T-helper 17 cell (primary cell): ENCODE data around the gene ARHGDIG. TPM values are rescaled to one million over a fixed set of nuclear protein-coding genes. Genes with fewer than 3 reads are reported as not detected.
A peak's percentile ranks its signal among the peaks of the same experiment; 100 is the strongest.

Experiments
- ATAC-seq: fragments of 150-1000 bp; cut with Tn5 transposase; 2 replicates; pipeline ENCODE4 v1.10.0; 2021; ENCODE audit warnings: mild to moderate bottlenecking, moderate library complexity
- DNase-seq, 3 donors: peaks; one replicate each; pipeline versions ENCODE4 v3.0.0 to v3.0.0-alpha.2; 2020 to 2021
- H3K9me3 ChIP-seq: one replicate; pipeline ENCODE4 v1.7.0; 2013; ENCODE audit warnings: low read length, mild to moderate bottlenecking; ENCODE audit not compliant: control insufficient read depth, poor library complexity, severe bottlenecking
- H3K27ac Mint-ChIP-seq: one replicate; pipeline ENCODE4 v1.8.0; 2022; ENCODE audit warnings: mild to moderate bottlenecking, moderate library complexity, mixed read lengths
- H3K27me3 Mint-ChIP-seq: one replicate; pipeline ENCODE4 v1.8.0; 2022; ENCODE audit warnings: mixed read lengths
- H3K36me3 Mint-ChIP-seq: one replicate; pipeline ENCODE4 v1.8.0; 2022; ENCODE audit warnings: low read depth, mixed read lengths
- H3K4me1 Mint-ChIP-seq: one replicate; pipeline ENCODE4 v1.8.0; 2022; ENCODE audit warnings: mild to moderate bottlenecking, mixed read lengths
- H3K4me3 Mint-ChIP-seq: one replicate; pipeline ENCODE4 v1.8.0; 2022; ENCODE audit warnings: mild to moderate bottlenecking, moderate library complexity, mixed read lengths
- total RNA-seq, 4 donors: library from RNA in 2 of 4; stranded (reverse) in 2 of 4; gene quantifications; one replicate each; pipeline ENCODE4 v1.2.3 and lab custom pipeline; 2022 to 2026

Gene ARHGDIG
- total RNA-seq, 2 donors from 2014 or later, result not detected

- DNase-seq (no peak), ATAC-seq (peak; percentile 83)
- no peak overlapping the region for H3K27ac Mint-ChIP-seq
- peaks cover 5% of the 10 kb centered on the region for H3K4me1 Mint-ChIP-seq
- H3K36me3 Mint-ChIP-seq, result no peaks in the 10 kb centered on the region
- H3K9me3 ChIP-seq, result no peaks in the 10 kb centered on the region
- H3K4me3 Mint-ChIP-seq, result no peak overlapping the region
- peaks cover 7% of the 10 kb centered on the region for H3K27me3 Mint-ChIP-seq
These were observed 1.5 kb upstream of the ARHGDIG start for GRCh38 chr16:278863-279366.

- Mint-ChIP-seq H3K4me3 (peak overlapping the region; percentile 47), H3K27ac (no peak overlapping the region)
- ATAC-seq, result no peak
These were observed 860 bp upstream of the ARHGDIG start for GRCh38 chr16:279531-279930.

GRCh38 chr16:280005-280460 lies 358 bp upstream of the ARHGDIG start:
- Mint-ChIP-seq H3K36me3 (no peaks in the 10 kb centered on the region), H3K27me3 (peaks cover 7% of the 10 kb centered on the region), H3K4me3 (no peak overlapping the region), H3K4me1 (peaks cover 5% of the 10 kb centered on the region), H3K27ac (no peak overlapping the region)
- H3K9me3 ChIP-seq, result no peaks in the 10 kb centered on the region
- no peak for ATAC-seq
- DNase-seq, result no peak

More at GRCh38 chr16:279531-279930, 860 bp upstream of the ARHGDIG start:
- H3K27me3 Mint-ChIP-seq, result peaks cover 7% of the 10 kb centered on the region
- DNase-seq, result no peak
- no peaks in the 10 kb centered on the region for H3K36me3 Mint-ChIP-seq
- H3K9me3 ChIP-seq, result no peaks in the 10 kb centered on the region
- peaks cover 5% of the 10 kb centered on the region for H3K4me1 Mint-ChIP-seq

GRCh38 chr16:280991-281659 lies 734 bp downstream of the ARHGDIG start:
- ATAC-seq (no peak), DNase-seq (no peak)
- Mint-ChIP-seq H3K36me3 (no peaks in the 10 kb centered on the region), H3K4me1 (peaks cover 5% of the 10 kb centered on the region), H3K27me3 (peaks cover 7% of the 10 kb centered on the region), H3K4me3 (peak overlapping the region; percentile 33), H3K27ac (no peak overlapping the region)
- H3K9me3 ChIP-seq, result no peaks in the 10 kb centered on the region

GRCh38 chr16:281660-282255 lies 1.4 kb downstream of the ARHGDIG start:
- H3K27ac Mint-ChIP-seq, result no peak overlapping the region
- no peak for ATAC-seq
- no peaks in the 10 kb centered on the region for H3K9me3 ChIP-seq
- H3K4me1 Mint-ChIP-seq, result peaks cover 5% of the 10 kb centered on the region
- peaks cover 2% of the 10 kb centered on the region for H3K36me3 Mint-ChIP-seq
- DNase-seq, result no peak
- H3K4me3 Mint-ChIP-seq, result no peak overlapping the region
- H3K27me3 Mint-ChIP-seq, result peaks cover 6% of the 10 kb centered on the region

- H3K4me1 Mint-ChIP-seq, result peaks cover 5% of the 10 kb centered on the region
- H3K4me3 Mint-ChIP-seq, result no peak overlapping the region
- peaks cover 2% of the 10 kb centered on the region for H3K36me3 Mint-ChIP-seq
- no peak overlapping the region for H3K27ac Mint-ChIP-seq
- no peaks in the 10 kb centered on the region for H3K9me3 ChIP-seq
- H3K27me3 Mint-ChIP-seq, result no peaks in the 10 kb centered on the region
- DNase-seq, result no peak
- ATAC-seq, result no peak
These were observed 2.1 kb downstream of the ARHGDIG start for GRCh38 chr16:282491-282890.

- H3K4me3 Mint-ChIP-seq, result no peak within 1 kb of the TSS
- no peak within 1 kb of the TSS for H3K27ac Mint-ChIP-seq
- no peaks in the 10 kb centered on the region for H3K9me3 ChIP-seq
- peaks cover 2% of the 10 kb centered on the region for H3K36me3 Mint-ChIP-seq
- no peak for DNase-seq
- H3K4me1 Mint-ChIP-seq, result peaks cover 5% of the 10 kb centered on the region
- H3K27me3 Mint-ChIP-seq, result no peaks in the 10 kb centered on the region
- no peak for ATAC-seq
These were observed 2.8 kb downstream of the ARHGDIG start, which contains the start of gene PDIA2 for GRCh38 chr16:283033-283805. PDIA2 (plus strand) TSS chr16:283164; CDS start chr16:283170, 6 bp downstream.

GRCh38 chr16:284204-285120 lies 4.1 kb downstream of the ARHGDIG start:
- DNase-seq (no peak), ATAC-seq (no peak)
- Mint-ChIP-seq H3K27me3 (no peaks in the 10 kb centered on the region), H3K4me1 (peaks cover 3% of the 10 kb centered on the region), H3K36me3 (peaks cover 2% of the 10 kb centered on the region), H3K27ac (no peak overlapping the region), H3K4me3 (no peak overlapping the region)
- no peaks in the 10 kb centered on the region for H3K9me3 ChIP-seq

- Mint-ChIP-seq H3K27me3 (no peaks in the 10 kb centered on the region), H3K4me1 (peaks cover 3% of the 10 kb centered on the region), H3K4me3 (no peak overlapping the region), H3K36me3 (peaks cover 2% of the 10 kb centered on the region), H3K27ac (no peak overlapping the region)
- DNase-seq, result no peak
- no peaks in the 10 kb centered on the region for H3K9me3 ChIP-seq
- no peak for ATAC-seq
These were observed 5.0 kb downstream of the ARHGDIG start for GRCh38 chr16:285146-286055.

- ATAC-seq (no peak), DNase-seq (no peak)
- no peaks in the 10 kb centered on the region for H3K9me3 ChIP-seq
- H3K4me1 Mint-ChIP-seq, result no peaks in the 10 kb centered on the region
- H3K4me3 Mint-ChIP-seq, result no peak overlapping the region
- no peaks in the 10 kb centered on the region for H3K27me3 Mint-ChIP-seq
- peaks cover 2% of the 10 kb centered on the region for H3K36me3 Mint-ChIP-seq
- H3K27ac Mint-ChIP-seq, result no peak overlapping the region
These were observed 6.3 kb downstream of the ARHGDIG start for GRCh38 chr16:286491-287297.

- peaks cover 2% of the 10 kb centered on the region for H3K36me3 Mint-ChIP-seq
- no peaks in the 10 kb centered on the region for H3K9me3 ChIP-seq
- H3K27me3 Mint-ChIP-seq, result no peaks in the 10 kb centered on the region
- no peak for ATAC-seq
- H3K27ac Mint-ChIP-seq, result no peak overlapping the region
- DNase-seq, result no peak
- H3K4me1 Mint-ChIP-seq, result no peaks in the 10 kb centered on the region
- H3K4me3 Mint-ChIP-seq, result no peak overlapping the region
These were observed 7.0 kb downstream of the ARHGDIG start for GRCh38 chr16:287298-287811.
